Embryonic facial prominence (tissue), 1 donor: Measurements from ENCODE around the gene EPM2AIP1.
A peak's percentile ranks its signal among the peaks of the same experiment; 100 is the strongest.
"Not testable (repeated sequence)": the region's sequence is repeated elsewhere in the genome, so short reads cannot be mapped to it uniquely, and the experiment has no call there.

Experiments
- DNase-seq: peaks from one replicate; pipeline ENCODE4 v3.0.0-alpha.2; 2016; ENCODE audit errors: extremely low spot score

EPM2AIP1 gene

DNA sequence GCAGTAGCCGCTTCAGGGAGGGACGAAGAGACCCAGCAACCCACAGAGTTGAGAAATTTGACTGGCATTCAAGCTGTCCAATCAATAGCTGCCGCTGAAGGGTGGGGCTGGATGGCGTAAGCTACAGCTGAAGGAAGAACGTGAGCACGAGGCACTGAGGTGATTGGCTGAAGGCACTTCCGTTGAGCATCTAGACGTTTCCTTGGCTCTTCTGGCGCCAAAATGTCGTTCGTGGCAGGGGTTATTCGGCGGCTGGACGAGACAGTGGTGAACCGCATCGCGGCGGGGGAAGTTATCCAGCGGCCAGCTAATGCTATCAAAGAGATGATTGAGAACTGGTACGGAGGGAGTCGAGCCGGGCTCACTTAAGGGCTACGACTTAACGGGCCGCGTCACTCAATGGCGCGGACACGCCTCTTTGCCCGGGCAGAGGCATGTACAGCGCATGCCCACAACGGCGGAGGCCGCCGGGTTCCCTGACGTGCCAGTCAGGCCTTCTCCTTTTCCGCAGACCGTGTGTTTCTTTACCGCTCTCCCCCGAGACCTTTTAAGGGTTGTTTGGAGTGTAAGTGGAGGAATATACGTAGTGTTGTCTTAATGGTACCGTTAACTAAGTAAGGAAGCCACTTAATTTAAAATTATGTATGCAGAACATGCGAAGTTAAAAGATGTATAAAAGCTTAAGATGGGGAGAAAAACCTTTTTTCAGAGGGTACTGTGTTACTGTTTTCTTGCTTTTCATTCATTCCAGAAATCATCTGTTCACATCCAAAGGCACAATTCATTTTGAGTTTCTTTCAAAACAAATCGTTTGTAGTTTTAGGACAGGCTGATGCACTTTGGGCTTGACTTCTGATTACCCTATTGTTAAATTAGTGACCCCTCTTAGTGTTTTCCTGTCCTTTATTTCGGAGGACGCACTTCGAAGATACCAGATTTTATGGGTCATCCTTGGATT, 674 bp upstream of the EPM2AIP1 start, which contains the start of gene MLH1:
Gene MLH1 (plus strand): TSS at position 193 of the 958 bp plus-strand sequence. CDS start 30 bp downstream, at position 223.
- DNase-seq: peak; percentile 85

DNA sequence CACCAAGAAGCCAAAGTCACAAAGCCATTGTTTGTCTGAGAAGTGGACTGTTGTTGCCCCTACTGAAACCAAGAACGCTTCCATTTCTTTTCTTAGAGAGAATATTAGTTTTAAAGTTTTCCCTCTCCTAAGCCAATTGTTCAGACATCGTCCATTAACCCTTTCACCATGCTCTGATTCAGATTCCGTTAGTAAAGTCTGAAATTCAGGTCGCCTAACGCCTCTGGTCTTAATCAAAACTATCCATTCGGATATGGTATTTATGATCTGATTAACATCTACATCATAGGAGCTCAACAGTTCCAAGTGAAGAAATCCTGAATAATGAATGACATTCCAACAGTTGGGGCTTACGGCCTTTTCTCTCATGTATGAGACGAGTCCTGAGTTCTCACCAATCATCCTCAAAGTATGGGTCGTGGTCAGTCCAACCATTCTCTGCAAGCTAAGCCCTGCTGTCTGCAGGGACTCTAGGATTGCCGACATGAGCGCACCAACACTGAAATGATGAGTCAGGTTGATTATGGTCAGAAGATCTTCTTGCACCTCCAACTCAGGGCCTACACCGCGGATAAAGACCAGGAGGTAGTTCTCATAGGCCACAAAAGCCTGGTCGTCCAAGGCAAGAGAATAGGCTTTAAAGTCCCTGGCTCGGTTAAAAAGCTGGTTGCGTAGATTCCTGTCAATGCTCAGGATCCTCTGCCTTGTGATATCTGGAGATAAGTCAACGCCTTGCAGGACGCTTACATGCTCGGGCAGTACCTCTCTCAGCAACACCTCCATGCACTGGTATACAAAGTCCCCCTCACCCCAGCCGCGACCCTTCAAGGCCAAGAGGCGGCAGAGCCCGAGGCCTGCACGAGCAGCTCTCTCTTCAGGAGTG, 767 bp downstream of the EPM2AIP1 start:
- no peak for DNase-seq

DNA sequence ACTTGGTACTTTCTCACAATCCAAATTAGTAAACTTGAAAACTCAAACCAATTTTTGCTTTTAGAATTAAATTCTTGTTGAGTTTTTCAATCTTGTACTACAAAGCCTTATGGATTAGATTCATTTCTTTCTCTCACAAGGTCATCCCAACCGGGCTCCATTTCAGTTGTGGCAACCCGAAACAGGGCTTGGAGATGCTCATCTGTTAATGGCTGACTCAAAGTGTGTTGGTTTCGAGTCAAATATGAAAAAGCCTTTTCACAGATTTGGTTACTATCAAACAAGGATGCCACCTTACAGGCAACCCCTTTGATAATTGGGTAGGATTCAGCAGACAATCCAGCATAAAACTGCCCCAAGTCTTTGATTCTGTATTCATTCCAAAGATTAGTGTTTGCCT, 1.8 kb downstream of the EPM2AIP1 start:
- DNase-seq: no peak

DNA sequence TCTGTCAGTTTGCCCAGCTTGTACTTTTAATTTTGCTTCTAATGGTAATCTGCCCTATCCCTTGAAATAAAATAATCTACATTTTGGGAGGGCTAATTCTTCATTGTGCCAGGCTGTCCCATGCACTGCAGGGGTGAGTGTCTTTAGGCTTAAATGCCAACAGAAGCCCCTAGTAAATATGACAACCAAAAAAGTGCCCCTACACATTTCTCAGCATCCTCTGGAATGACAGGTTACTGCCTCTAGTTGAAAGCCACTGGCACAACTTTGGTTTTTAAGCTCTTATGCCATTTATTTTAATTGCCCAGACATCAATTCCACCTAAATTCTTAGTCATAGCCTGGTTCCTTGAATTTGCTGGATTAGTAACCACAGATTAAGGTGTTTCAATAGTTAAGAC, 3.4 kb downstream of the EPM2AIP1 start:
- no peak for DNase-seq

DNA sequence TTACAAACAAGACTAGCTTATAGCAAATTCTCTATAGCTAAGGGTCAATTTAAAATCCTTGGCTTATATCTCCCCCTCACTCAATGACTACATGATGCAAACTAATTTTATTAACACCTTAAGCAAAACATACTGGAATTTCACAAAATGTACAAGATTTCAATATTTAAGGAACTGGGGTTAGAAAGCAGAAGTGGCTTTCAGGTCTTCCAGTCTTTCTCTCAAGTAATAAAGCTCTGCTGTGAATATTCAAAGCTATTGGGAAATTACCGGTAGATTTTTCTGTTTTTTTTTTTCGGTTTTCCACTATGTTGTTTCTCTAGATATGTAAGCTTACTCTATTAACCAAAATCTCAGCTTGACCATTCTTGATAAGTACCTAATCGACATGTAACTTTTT, 3.9 kb downstream of the EPM2AIP1 start:
- DNase-seq: no peak

DNA sequence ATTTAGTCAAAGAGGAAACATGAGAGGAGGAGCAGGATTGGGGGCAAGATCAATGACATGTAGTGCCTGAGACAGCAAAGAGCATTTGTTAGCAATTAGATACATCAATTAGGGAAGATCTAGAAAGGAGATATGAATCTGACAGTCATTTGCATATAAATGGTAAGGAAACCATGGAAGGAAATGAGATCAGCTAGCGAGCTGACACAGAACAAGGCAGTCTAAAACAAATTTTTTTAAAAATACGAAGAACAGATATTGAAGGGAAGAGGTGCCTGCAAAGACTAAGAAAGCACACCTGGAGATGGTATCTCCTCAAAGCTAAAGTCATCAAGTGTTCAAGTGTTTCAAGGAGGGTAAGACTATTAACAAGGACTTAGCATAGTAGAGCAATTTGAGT, 4.6 kb downstream of the EPM2AIP1 start:
- DNase-seq: no peak

DNA sequence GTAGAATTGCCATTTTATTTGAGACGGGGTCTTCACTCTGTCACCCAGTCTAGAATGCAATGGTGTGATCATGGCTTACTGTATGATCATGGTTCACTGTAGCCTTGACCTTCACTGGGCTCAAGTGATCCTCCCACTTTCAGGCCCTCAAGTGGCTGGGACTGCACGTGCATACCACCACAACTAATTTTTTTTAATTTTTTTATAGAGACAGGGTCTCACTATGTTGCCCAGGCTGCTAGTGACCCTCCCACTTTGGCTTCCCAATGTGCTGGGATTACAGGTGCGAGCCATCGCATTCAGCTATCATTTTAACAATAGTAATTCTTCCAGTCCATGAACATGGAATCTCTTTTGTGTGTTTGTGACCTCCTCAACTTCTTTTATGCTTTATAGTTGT, 11.9 kb downstream of the EPM2AIP1 start:
- DNase-seq: no peak

DNA sequence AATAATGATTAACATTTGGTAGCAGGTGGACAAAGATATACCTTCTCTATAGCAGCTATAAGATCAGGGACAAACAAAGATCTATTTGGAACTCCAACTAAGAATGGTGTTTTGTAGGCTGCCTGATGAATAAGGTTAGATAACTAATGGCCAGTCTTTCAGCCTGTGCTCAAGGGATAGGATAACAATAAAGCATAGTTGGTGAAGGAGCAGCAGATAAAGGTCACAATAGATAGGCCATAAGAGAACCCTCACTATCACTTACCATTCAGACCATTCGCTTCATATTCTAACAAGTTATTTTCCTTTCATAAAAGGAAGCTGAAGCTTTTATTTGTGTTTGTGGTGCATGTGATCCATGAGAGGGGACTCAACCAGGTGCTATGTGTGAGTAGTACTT, 19.8 kb downstream of the EPM2AIP1 start:
- DNase-seq: no peak

DNA sequence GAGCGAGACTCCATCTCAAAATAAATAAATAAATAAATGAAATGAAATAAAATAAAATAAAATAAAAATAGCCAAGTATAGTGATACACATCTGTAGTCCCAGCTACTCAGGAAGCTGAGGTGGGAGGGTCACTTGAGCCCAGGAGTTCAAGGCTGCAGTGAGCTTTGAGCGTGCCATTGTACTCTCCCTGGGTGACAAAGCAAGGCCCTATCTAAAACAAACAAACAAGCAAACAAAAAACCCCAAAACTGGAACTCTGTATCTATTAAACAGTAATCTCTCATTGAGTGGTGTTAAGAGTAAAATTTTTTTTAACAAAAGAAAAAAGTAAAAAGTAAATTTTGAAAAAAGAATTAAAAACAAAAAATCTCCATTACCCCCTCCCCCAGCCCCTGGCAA, 20.8 kb downstream of the EPM2AIP1 start:
- no peak for DNase-seq

DNA sequence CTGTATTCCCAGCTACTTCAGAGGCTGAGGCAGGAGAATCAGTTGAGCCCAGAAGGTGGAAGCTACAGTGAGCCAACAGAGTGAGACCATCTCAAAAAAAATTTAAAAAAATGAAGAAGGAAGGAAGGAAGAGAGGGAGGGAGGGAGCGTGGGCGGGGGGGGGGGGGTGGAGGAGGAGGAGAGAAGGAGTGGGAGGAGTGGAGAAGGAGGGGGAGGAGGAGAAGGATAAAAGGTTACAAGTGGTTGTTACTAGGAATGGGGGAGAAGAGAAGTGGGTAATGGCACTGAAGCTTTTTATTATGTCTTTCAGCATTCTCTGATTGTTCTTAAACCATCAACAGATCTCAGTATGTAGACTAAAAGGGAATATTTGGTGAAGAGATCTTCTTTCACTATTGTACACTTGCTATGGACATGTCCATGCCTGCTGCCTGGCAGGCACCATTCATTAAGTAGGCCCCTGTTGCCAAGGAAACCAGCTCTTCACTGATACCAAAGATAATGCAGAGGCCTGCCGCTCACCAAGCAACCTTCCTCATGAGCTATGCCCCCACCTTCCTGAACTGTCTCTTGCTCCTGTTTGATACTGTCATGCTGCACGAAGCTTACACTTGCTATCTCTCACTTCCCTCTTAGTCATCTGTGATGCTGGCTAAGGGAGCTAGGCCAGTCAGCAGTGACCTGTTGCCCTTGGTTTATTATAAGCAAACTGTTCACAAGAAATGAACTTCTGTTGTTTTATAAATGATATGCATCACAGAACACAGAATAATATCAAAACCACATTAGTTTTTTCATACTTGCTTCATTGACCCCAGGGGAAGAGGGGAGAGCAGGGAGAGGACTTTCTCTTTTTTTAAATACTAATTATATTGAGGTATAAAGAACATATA, 23.1 kb downstream of the EPM2AIP1 start:
- DNase-seq: peak; percentile 43

DNA sequence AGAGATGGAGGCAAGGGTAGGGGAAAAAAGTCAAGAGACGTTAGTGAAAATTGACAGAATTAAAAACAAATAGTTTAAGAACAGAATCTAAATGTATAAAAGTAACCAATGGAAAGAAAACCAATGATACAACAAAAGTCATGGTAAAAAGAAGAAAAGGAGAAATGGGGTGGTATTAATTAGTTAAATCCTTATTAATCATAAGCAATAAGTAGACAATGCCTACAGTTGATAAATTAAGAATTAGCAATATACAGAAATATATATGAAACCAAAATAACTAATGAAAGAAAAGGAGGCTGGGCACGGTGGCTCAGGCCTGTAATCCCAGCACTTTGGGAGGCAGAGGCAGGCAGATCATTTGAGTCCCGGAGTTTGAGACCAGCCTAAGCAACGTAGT, 23.8 kb downstream of the EPM2AIP1 start:
- no peak for DNase-seq

DNA sequence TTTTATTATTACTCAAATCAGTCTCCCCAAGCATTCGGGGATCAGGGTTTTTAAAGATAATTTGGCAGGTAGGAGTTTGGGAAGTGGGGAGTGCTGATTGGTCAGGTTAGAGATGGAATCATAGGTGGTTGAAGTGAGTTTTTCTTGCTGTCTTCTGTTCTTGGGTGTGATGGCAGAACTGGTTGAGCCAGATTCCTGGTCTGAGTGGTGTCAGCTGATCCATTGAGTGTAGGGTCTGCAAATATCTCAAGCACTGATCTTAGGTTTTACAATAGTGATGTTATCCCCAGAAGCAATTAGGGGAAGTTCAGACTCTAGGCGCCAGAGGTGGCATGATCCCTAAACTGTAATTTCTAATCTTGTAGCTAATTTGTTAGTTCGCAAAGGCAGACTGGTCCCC, 27.5 kb downstream of the EPM2AIP1 start:
- no peak for DNase-seq

DNA sequence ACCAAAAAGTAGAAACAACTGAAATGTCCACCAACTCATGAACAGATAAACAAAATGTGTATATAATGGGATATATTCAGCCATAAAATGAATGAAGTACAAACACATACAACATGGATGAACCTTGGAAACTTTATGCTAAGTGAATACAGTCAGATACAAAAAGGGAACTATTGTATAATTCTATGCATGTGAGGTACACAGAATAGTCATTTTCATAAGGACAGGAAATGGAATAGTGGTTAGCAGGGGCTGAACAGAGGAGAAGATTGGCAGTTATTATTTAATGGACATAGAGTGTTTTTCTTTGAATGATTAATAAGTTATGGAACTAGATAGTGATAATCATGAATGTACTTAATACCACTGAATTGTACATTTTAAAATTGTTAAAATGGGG, 28.1 kb downstream of the EPM2AIP1 start:
- no peak for DNase-seq

DNA sequence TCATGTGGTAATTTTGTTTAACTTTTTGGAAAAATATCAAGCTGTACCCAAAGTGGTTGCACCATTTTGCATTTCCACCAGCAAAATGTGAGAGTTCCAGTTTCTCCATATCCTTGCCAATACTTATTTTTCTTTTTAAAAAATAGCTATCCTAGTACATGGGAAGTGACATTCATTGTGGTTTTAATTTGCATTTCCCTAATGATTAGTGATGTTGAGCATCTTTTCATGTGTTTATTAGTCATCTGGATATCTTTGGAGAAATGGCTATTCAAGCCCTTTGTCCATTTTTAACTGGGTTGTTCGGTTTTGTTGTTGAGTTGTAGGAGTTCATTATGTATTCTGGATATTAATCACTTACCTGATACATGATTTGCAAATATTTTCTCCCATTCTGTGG, 28.6 kb downstream of the EPM2AIP1 start:
- no peak for DNase-seq

DNA sequence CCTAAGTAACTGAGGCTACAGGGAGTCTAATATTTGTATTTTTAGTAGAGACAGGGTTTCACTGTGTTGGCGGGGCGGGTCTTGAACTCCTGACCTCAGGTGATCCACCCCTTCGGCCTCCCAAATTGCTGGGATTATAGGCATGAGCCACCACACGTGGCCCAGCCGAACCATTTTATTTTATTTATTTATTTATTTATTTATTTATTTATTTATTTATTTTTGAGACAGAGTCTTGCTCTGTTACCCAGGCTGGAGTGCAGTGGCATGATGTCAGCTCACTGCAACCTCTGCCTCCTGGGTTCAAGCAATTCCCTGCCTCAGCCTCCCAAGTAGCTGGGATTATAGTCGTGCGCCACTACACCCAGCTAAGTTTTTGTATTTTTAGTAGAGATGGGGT, 29.9 kb downstream of the EPM2AIP1 start:
- DNase-seq: not testable (repeated sequence)

DNA sequence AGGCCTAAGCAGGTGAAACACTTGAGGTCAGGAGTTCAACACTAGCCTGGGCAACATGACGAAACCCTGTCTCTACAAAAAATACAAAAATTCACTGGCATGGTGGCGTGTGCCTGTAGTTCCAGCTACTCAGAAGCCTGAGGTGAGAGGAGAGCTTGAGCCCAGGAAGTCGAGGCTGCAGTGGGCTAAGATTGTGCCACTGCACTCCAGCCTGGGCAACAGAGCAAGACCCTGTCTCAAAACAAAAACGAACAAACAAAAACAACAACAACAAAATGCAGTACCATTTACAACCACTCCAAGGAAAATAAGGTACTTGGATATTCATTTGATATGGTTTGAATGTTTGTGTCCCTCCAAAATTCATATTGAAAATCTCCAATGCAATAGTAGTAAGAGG, 32.4 kb downstream of the EPM2AIP1 start:
- DNase-seq: no peak

DNA sequence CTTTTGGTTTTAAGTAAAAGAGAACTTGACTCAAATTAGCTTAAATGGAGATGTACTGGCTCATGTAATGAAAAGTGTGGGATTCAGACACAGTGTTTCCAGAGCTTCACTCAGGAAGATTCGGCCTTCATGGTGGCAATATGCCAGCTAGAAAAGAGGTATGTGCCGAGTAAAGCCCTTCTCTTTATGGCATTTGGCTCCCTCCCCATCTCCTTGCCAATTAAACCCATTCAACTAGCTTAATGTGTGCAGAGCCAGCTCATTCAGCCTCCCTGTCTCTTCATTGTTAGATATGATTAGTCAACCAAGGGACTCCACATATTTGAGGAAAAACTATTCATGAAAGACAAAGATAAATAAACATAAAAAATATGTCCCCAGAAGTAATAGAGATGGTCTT, 33.1 kb downstream of the EPM2AIP1 start:
- DNase-seq: no peak

DNA sequence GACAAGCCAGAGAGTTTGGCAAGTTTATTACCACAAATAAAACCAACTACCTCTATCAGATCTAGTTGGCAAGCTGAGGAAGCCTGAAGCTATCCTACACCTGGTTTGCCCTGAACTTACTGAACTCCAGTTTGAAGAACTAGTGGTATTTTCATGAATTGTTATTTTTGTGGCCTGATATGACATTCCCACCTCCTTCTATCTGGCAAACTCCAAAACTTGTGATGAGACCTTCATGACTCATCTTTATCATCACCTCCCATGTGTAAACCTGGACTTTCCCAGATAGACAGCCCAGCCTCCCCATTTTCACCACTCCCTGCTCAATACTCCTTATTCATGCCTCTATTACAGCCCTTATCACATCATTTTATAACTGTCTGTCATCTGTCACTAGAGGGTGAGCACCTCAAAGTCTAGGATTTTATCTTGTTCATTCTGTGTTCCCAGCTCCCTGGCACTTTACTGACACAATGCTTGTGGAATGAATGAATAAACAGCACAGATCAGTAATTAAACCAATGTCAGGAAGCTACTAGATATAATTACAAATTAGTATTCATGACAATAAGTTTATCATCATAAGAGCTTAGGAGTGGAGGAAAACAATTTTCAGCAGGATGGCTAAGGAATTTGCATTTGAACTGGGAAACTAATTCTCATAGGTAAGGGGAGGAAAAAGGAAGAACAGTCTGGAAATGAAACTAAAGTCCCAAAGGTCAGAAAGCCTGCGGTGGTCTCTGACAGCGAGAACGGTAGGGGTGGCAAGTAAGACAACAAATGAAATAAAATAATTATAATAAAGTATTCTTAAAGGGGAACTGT, 34.9 kb downstream of the EPM2AIP1 start:
- DNase-seq: no peak

DNA sequence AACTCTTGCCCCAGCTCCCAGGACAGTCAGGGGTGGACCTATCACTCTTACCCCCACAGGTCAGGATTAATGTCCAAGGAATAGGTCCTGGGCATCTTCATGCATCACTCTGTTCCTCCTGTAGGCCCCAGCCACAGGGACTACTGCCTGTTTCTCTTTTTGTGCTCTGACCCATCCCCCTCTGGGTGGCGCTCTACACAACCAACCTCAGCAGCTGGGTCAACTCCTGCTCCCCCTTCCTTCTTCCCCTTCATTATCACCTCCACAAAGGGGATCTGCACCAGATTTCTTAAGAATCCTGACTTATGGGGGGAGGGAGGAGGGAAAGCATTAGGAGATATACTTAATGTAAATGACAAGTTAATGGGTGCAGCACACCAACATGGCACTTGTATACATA, 35.9 kb downstream of the EPM2AIP1 start:
- no peak for DNase-seq

DNA sequence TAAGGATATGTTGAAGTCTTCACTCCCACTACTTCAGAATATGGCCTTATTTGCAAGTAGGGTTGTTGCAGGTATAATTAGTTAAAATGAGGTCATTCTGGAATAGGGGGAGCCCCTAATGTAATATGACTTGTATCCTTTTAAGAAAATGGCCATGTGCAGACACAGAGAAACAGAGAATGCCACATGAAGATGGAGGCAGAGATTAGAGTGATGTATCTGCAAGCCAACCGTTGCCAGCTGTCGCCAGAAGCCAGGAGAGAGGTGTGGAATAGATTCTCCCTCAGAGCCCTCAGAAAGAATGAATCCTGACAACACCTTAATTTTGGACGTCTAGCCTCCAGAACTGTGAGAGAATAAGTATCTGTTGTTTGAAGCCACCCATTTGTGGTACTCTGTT, 36.8 kb downstream of the EPM2AIP1 start:
- no peak for DNase-seq
